Ectodermal cell (in vitro differentiated cells): ENCODE results near the gene RRM1.

Experiments used
- H3K27ac ChIP-seq: 2 replicates; pipeline ENCODE4 v1.7.0; 2013; ENCODE audit warnings: mild to moderate bottlenecking, low read depth, low read length; ENCODE audit not compliant: insufficient read depth, poor library complexity, severe bottlenecking
- H3K27me3 ChIP-seq: 2 replicates; pipeline ENCODE4 v1.7.0; 2013; ENCODE audit warnings: mild to moderate bottlenecking, low read length; ENCODE audit not compliant: insufficient read depth, control insufficient read depth, poor library complexity, severe bottlenecking
- H3K36me3 ChIP-seq: one replicate; pipeline ENCODE4 v1.7.0; 2013; ENCODE audit warnings: low read length; ENCODE audit not compliant: control insufficient read depth, insufficient read depth
- H3K4me1 ChIP-seq: one replicate; pipeline ENCODE4 v1.7.0; 2013; ENCODE audit warnings: low read length; ENCODE audit not compliant: control insufficient read depth, insufficient read depth
- H3K4me3 ChIP-seq: 2 replicates; pipeline ENCODE4 v1.7.0; 2013; ENCODE audit warnings: low read depth, low read length, control low read depth; ENCODE audit not compliant: insufficient read depth
- H3K9me3 ChIP-seq: 2 replicates; pipeline ENCODE4 v1.7.0; 2013; ENCODE audit warnings: mild to moderate bottlenecking, low read length, moderate library complexity; ENCODE audit not compliant: control insufficient read depth
- WGBS, 2 experiments: methylation state at CpG; one replicate each; pipeline ENCODE4 v1.1.7; 2013; ENCODE audit warnings: missing lambda C conversion rate in 2 of 2; 5-methylcytosine and 5-hydroxymethylcytosine counted together

Gene RRM1

DNA sequence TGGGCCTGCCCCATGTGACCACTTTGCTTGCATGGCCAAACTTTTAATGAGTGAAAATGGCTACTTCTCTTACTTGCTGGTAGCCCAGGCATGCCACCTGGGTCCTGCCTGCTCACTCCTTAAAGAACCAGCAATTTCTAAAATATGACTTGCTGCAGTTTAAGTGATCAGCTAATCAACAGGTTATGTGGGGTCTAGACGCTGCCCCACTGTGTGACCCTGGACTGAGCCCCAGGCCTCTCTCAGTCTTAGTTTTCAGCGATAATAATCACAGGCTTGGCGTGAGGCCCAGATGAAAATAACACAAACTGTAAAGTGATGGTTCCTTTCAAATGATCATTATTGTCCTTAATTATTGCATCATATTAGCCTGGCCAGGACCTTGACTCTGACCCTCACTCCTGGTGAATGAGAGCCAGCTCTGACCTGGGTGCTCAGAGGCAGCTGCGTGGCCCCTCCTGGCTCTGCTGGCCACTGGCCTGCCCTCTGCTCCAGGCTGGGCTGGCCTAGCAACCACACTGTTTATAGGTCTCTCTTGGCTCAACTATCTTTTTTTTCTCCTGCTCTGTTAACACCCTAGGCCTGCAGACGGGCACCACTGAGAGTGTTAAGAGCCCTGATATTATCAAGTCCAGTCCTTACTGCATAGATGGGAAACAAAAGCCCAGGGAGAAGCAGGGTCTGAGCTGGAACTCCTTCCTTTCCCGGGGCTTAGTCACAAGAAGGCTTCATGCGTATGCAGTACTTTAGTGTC, 89.7 kb downstream of the RRM1 start:
- Histone ChIP-seq H3K4me3 (no peak overlapping the region), H3K27ac (no peak overlapping the region), H3K9me3 (no peaks in the 10 kb centered on the region), H3K4me1 (no peaks in the 10 kb centered on the region), H3K27me3 (peaks cover 7% of the 10 kb centered on the region), H3K36me3 (no peaks in the 10 kb centered on the region)
- WGBS, 2 experiments: 89 to 90% methylated on average over 7 of the region's 7 CpGs

DNA sequence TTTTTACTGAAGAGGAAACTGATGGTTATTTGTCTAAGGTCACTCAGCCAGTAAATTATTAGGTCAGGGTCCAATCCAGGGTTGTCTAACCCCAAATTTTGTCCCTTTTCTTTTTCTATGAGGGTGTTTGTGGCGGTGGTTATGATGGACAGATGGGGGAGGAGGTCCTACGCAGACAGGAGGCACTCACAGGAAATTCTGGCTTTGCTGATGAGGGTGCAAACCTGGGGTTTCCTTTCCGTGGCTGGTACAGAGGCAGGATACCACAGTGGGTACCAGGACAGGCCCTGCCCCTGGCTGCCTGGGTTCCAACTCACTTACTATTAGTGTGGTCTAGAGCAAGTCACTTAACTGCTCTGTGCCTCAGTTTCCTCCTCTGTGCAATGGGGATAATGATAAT, 91.0 kb downstream of the RRM1 start:
- no peaks in the 10 kb centered on the region for H3K36me3 ChIP-seq
- no peaks in the 10 kb centered on the region for H3K4me1 ChIP-seq
- H3K27me3 ChIP-seq: peaks cover 7% of the 10 kb centered on the region
- no peak overlapping the region for H3K27ac ChIP-seq
- 93 to 94% methylated on average over 3 of the region's 3 CpGs for WGBS, 2 experiments
- no peak overlapping the region for H3K4me3 ChIP-seq
- H3K9me3 ChIP-seq: no peaks in the 10 kb centered on the region

DNA sequence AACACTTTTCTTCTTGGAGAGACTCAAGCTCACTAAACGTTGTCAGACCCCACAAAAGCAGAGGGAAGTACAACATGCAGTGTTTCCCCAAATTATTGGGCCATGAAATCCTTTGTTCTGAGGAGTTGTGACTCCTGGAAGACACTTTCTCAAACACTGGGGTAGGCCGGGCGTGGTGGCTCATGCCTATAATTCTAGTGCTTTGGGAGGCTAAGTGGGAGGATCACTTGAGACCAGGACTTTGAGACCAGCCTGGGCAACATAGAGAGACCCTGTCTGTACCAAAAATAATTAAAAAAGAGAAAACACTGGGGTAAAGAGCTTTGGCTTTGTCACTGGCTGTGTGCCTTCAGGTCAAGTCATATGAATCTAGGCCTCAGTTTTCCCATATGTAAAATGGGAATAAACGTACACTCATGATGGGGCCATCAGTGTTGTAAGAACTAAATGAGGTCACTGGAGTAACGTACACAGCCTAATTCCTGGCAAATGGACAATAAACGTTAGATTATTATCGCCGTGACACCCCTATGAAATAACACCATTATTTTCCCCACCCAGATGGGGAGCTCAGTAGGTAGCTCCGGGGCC, 92.0 kb downstream of the RRM1 start:
- Histone ChIP-seq H3K4me1 (no peaks in the 10 kb centered on the region), H3K27me3 (peaks cover 7% of the 10 kb centered on the region), H3K9me3 (no peaks in the 10 kb centered on the region), H3K27ac (no peak overlapping the region), H3K36me3 (no peaks in the 10 kb centered on the region), H3K4me3 (peak overlapping the region; percentile 63)
- WGBS, 2 experiments: 53 to 59% methylated on average over 9 of the region's 9 CpGs

DNA sequence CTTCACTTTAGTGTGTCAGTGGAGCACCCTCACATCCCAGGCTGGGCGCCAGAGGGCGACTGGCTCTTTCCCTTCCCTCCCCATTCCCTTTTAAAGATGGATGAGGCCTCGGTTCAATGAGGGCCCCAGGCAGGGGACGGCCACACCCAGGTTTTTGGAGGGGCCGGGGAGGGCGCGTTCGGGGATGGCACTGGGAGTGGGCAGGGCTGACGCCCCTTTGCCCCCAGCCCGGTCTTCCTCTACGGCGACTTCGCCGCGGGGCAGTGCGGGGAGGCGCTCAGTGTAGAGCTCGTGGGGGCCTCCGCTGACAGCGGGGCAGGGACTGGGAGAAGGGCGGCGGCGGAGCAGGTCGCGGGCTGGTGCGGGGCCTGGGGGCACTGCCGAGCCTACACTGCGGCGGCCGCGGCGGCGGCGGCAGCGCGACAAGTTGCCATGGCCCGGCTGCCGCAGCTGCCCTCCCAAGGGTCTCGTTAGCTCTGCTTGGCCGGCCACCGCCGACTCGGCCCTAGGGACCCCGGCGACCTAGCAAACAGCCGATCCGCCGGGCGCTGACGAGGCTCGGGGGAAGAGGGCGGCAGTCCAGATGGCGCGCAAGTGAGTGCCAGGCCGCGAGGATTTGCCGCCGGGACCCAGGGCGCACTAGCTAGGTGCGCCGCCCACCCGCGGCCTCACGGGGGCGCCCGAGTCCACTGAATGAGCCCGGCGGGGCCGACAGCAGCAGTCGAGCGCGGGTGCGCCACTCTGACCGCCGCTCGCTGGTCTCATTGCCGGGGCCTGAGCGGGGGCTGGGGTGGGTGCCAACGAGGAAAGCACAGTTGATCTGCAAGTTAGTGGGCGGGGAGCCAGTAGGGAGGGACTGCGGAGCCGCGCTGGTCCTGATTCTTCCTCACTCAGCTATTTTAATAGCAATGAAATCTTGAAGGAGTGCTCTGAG, 92.7 kb downstream of the RRM1 start:
- Histone ChIP-seq H3K27me3 (peaks cover 7% of the 10 kb centered on the region), H3K27ac (no peak overlapping the region), H3K4me1 (no peaks in the 10 kb centered on the region), H3K4me3 (peak overlapping the region; percentile 63), H3K9me3 (no peaks in the 10 kb centered on the region), H3K36me3 (no peaks in the 10 kb centered on the region)
- 0% methylated on average over 83 of the region's 83 CpGs for WGBS, 2 experiments
